ENCODE data around the gene KCNQ1.

Gene KCNQ1

DNA sequence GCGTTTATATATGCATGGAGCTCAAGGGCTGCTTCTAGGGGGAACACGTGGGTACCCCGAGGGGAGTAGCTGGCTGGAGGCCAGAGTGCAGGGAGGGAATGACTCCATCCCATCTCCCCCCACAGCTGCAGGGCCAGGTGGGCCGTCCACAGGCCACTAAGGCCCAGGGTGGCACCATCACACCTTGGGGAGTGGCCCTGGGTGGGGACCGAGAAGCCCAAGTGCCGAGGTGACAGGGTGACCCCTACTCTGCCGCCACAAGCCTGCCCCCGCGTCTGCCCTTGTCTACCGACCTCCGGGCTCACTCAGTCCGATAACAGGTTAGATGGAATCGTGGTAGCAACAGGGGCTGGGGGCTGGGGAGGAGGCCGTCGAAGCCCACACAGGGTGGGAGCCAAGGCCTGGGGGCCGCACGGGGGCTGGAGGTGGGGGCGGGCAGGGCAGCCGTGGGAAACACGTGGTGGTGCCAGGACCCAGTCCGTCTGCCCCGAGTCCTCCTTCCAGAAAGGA, 129.3 kb downstream of the KCNQ1 start:
- Histone ChIP-seq H3K27ac (no peak overlapping the region), H3K27me3 (ENCODE audit: insufficient read depth, low read depth, severe bottlenecking) (no peaks in the 10 kb centered on the region), H3K4me3 (ENCODE audit: low read depth, low read length) (no peak overlapping the region), H3K9me3 (ENCODE audit: severe bottlenecking) (no peaks in the 10 kb centered on the region), H3K36me3 (no peaks in the 10 kb centered on the region)
- TF ChIP-seq, protein P1, sequence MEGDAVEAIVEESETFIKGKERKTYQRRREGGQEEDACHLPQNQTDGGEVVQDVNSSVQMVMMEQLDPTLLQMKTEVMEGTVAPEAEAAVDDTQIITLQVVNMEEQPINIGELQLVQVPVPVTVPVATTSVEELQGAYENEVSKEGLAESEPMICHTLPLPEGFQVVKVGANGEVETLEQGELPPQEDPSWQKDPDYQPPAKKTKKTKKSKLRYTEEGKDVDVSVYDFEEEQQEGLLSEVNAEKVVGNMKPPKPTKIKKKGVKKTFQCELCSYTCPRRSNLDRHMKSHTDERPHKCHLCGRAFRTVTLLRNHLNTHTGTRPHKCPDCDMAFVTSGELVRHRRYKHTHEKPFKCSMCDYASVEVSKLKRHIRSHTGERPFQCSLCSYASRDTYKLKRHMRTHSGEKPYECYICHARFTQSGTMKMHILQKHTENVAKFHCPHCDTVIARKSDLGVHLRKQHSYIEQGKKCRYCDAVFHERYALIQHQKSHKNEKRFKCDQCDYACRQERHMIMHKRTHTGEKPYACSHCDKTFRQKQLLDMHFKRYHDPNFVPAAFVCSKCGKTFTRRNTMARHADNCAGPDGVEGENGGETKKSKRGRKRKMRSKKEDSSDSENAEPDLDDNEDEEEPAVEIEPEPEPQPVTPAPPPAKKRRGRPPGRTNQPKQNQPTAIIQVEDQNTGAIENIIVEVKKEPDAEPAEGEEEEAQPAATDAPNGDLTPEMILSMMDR (IDR thresholded peaks at IDR 0.05; ENCODE audit: low read depth, low read length), result no peak
- no peak for DNase-seq

DNA sequence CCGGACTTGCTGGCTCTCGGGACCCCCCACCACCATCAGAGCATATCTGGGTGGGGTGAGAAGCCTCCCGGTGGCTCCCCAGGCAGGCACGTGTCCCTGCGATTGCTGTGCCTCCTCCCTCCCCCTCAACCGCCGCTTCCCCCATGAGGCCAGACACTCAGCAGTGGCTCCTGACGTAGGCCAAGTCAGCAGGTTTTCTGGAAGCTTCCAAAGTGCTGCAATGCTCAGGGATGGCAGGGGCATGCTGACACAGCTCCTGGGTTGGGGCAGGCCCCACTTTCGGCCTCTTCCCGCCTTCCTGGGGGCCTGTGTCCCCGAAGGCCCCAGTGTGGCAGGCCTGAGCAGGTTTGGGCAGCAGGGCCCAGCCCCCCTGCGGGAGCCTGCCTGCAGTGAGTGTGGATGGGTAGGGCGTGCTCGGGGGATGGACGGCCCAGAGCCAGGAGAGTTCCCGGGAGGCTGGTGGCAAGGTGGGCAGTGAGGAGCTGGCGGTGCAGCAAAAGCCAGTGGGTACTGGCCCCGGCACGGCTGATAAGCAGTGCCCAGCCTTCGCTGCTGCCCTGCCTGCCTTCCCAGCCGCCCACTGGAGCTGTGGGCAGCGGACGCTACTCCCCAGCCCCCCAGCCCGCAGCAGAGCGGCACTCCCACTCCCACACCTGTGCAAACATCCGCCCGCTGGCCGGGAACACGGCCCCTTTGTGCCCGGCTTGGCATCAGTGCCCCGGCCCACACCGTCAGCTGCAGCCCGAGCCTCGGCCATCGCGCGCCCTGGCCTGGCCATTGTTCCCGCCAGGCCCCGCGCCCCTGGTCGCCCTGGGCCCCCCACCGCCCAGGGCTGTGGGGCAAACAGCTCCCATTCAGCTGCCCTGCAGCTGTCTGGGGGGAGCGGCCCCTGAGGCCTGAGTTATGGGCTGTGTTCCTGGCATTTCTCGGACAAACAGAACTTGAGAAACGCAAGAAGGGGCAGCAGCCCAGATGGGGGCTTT, 130.0 kb downstream of the KCNQ1 start:
- DNase-seq, result peak; percentile 5
- no peaks in the 10 kb centered on the region for H3K27me3 ChIP-seq (ENCODE audit: insufficient read depth, low read depth, severe bottlenecking)

DNA sequence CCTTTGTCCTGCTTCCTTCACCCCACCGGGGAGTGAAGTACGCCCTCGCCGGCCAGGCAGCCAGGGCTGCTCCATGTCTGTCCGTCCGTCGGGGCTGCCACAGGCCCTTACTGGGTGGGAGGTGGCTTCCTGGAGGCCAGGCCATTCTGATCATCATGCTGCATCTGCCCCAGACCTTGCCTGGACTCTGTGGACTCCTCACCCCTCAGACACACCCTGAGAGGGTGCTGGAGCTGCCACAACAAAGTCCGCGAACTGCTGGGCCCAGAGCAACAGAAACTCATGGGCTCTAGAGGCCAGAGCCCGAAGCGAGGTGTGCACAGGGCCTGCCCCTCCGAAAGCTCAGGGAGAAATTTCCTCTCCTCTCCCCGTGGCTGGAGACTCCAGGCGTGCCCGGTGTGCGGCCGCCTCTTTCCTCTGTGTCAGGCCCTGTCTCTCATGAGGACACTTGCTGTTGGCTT, 130.8 kb downstream of the KCNQ1 start:
- TF ChIP-seq, protein P1 (IDR thresholded peaks at IDR 0.05; ENCODE audit: low read depth, low read length), result no peak
- no peaks in the 10 kb centered on the region for H3K36me3 ChIP-seq
- H3K27ac ChIP-seq, result no peak overlapping the region
- DNase-seq, result peak; percentile 2
- H3K4me3 ChIP-seq (ENCODE audit: low read depth, low read length), result no peak overlapping the region
- no peaks in the 10 kb centered on the region for H3K27me3 ChIP-seq (ENCODE audit: insufficient read depth, low read depth, severe bottlenecking)
- H3K9me3 ChIP-seq (ENCODE audit: severe bottlenecking), result no peaks in the 10 kb centered on the region

More for the DNA sequence above, 130.0 kb downstream of the KCNQ1 start:
- no peaks in the 10 kb centered on the region for H3K36me3 ChIP-seq
- no peak overlapping the region for H3K27ac ChIP-seq
- no peaks in the 10 kb centered on the region for H3K9me3 ChIP-seq (ENCODE audit: severe bottlenecking)
- H3K4me3 ChIP-seq (ENCODE audit: low read depth, low read length), result no peak overlapping the region
- TF ChIP-seq, protein P1 (IDR thresholded peaks at IDR 0.05; ENCODE audit: low read depth, low read length), result no peak

DNA sequence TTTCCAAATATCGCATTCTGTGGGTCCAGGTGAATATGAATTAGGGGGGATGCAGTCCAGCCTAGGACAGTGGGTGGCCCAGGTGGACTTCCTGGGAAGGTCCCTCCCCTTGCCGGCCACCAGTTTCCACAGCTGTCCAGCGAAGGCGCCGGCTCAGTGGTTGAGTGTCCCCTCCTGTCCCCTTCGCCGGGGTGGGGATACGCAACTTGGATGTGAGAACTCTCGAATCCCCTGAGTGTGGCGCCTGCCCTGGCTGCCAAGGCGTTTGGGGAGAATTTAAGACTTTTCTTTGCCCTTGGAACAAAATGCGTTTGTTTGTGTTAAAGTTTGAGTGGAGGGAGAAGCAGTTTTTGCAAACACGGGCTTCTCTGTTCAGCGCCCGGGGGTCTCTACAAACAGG, 131.3 kb downstream of the KCNQ1 start:
- DNase-seq, result peak; percentile 6
- TF ChIP-seq, protein P1 (IDR thresholded peaks at IDR 0.05; ENCODE audit: low read depth, low read length), result no peak
- H3K36me3 ChIP-seq, result no peaks in the 10 kb centered on the region
- H3K4me3 ChIP-seq (ENCODE audit: low read depth, low read length), result no peak overlapping the region
- no peaks in the 10 kb centered on the region for H3K27me3 ChIP-seq (ENCODE audit: insufficient read depth, low read depth, severe bottlenecking)
- no peak overlapping the region for H3K27ac ChIP-seq
- H3K9me3 ChIP-seq (ENCODE audit: severe bottlenecking), result no peaks in the 10 kb centered on the region

DNA sequence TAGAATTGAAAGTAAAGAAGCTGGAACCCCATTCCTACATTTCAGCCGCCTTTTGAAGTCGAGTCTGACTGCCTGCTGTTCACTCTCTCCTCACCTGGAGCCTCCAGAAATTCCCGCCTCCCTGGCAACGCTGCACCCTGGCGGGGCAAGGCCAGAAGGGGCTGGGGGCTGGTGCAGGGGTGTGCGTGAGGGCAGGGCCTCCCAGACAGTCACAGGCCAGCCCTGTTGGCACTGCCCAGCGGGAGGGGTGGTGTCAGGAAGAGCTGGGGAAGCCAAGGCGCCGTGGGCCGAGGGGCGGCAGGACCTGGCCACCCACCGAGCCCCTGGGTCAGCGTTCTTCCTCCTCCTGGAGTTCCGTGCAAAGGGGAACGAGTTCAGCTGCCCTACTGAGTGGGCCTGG, 131.7 kb downstream of the KCNQ1 start:
- TF ChIP-seq, protein P1 (IDR thresholded peaks at IDR 0.05; ENCODE audit: low read depth, low read length), result no peak
- H3K9me3 ChIP-seq (ENCODE audit: severe bottlenecking), result no peaks in the 10 kb centered on the region
- peak; percentile 3 for DNase-seq
- H3K36me3 ChIP-seq, result no peaks in the 10 kb centered on the region
- H3K27me3 ChIP-seq (ENCODE audit: insufficient read depth, low read depth, severe bottlenecking), result no peaks in the 10 kb centered on the region
- no peak overlapping the region for H3K27ac ChIP-seq
- no peak overlapping the region for H3K4me3 ChIP-seq (ENCODE audit: low read depth, low read length)
